K562 (cell line): ENCODE data around the gene FRYL. TPM values are rescaled to one million over a fixed set of nuclear protein-coding genes. Genes with fewer than 3 reads are reported as not detected.

ENCODE experiments used
- ATAC-seq: fragments of 200-7000 bp; cut with Tn5 transposase; 3 replicates; pipeline ENCODE4 v1.9.1; 2020; ENCODE audit warnings: moderate library complexity
- BruUV-seq: library from RNA; stranded (reverse); fragments of 400-500 nt; replicated peaks from 2 replicates; lab custom pipeline; 2021; lab: Mats Ljungman, UMichigan
- CTCF ChIA-PET: fragments of 300-600 bp; formaldehyde crosslinking; extraction: SDS; loops from one replicate; lab custom pipeline; 2021; ENCODE audit warnings: low intra/inter-chr PET ratio; lab: Yijun Ruan, JAX
- POLR2A ChIA-PET: fragments of 300-600, 350-650 bp; sonication (Branson Sonifier 250); formaldehyde crosslinking; extraction: SDS; loops from one replicate; lab custom pipeline; 2021; ENCODE audit warnings: antibody characterized with exemption, inconsistent platforms; lab: Yijun Ruan, JAX
- DNase-seq, 4 experiments: peaks; one replicate each; pipeline versions ENCODE4 v3.0.0 to v3.0.0-alpha.2; 2011 to 2018; ENCODE audit warnings: low spot score in 3 of 4, mixed read lengths in 3 of 4; ENCODE audit errors: extremely low read depth in 1 of 4
- FAIRE-seq: peaks from 2 replicates; lab custom pipeline; 2011; peaks lifted over from hg19 to GRCh38; lab: Jason Lieb, UNC
- H2AFZ ChIP-seq: 2 replicates; pipeline ENCODE4 v1.6.0; 2011; ENCODE audit warnings: low read depth, low read length, control low read depth, inconsistent platforms
- H3K27ac ChIP-seq: fragments of 200-600 bp; 3 replicates; pipeline ENCODE4 v1.8.0; 2011; ENCODE audit warnings: low read depth, mild to moderate bottlenecking, control low read depth, inconsistent platforms, low read length, moderate library complexity, mixed read lengths; ENCODE audit errors: extremely low read depth
- H3K27me3 ChIP-seq, 2 experiments: fragments of 300-600 bp in 1 of 2; 2 replicates in 1 of 2; 3 replicates in 1 of 2; pipeline versions ENCODE4 v1.6.0 to v1.8.0; 2011; ENCODE audit warnings: inconsistent platforms in 2 of 2, low read length in 2 of 2, mild to moderate bottlenecking in 1 of 2, mixed read lengths in 1 of 2, moderate library complexity in 1 of 2; ENCODE audit not compliant: control insufficient read depth in 2 of 2, insufficient read depth in 2 of 2
- H3K36me3 ChIP-seq: fragments of 300-600 bp; 3 replicates; pipeline ENCODE4 v1.8.0; 2011; ENCODE audit warnings: mild to moderate bottlenecking, low read length, inconsistent platforms; ENCODE audit not compliant: control insufficient read depth, insufficient read depth
- H3K4me1 ChIP-seq, 2 experiments: fragments of 200-600 bp in 1 of 2; replicated peaks in 1 of 2; 2 replicates in 1 of 2; 3 replicates in 1 of 2; pipeline versions ENCODE4 v1.5.1 to v1.8.0; 2011; ENCODE audit warnings: inconsistent platforms in 2 of 2, low read length in 2 of 2, mild to moderate bottlenecking in 1 of 2, mixed read lengths in 1 of 2, moderate library complexity in 1 of 2; ENCODE audit not compliant: control insufficient read depth in 2 of 2, insufficient read depth in 2 of 2
- H3K4me2 ChIP-seq: 2 replicates; pipeline ENCODE4 v1.6.1; 2011; ENCODE audit warnings: low read length, control low read depth, inconsistent platforms, mixed read lengths; ENCODE audit not compliant: insufficient read depth
- H3K4me3 ChIP-seq: fragments of 200-600 bp; sonication (generic), shearing (Covaris generic); 2 replicates; pipeline ENCODE4 v1.5.1; 2016; ENCODE audit warnings: control low read depth, inconsistent platforms
- H3K79me2 ChIP-seq: fragments of 200-600 bp; 3 replicates; pipeline ENCODE4 v1.8.0; 2011; ENCODE audit warnings: low read length, inconsistent platforms; ENCODE audit not compliant: control insufficient read depth, insufficient read depth
- H3K9ac ChIP-seq, 2 experiments: 2 replicates each; pipeline versions ENCODE4 v1.6.0 to v1.6.1; 2011; ENCODE audit warnings: low read depth in 2 of 2, low read length in 2 of 2, control low read depth in 1 of 2, inconsistent platforms in 1 of 2, mild to moderate bottlenecking in 1 of 2, mixed read lengths in 1 of 2; ENCODE audit not compliant: insufficient read depth in 1 of 2
- H3K9me1 ChIP-seq: one replicate; pipeline ENCODE4 v1.6.0; 2011; ENCODE audit warnings: inconsistent platforms, mild to moderate bottlenecking, low read length, moderate library complexity; ENCODE audit not compliant: control insufficient read depth, insufficient read depth
- H3K9me3 ChIP-seq: replicated peaks from 2 replicates; pipeline ENCODE4 v1.5.1; 2011; ENCODE audit warnings: low read depth, low read length, inconsistent platforms; ENCODE audit not compliant: control insufficient read depth, insufficient read depth
- H4K20me1 ChIP-seq: replicated peaks from 2 replicates; pipeline ENCODE4 v1.6.1; 2011; ENCODE audit warnings: low read length, inconsistent platforms, mixed read lengths; ENCODE audit not compliant: control insufficient read depth, insufficient read depth
- NRF1 ChIP-seq, 2 experiments: fragments of 450-650 bp; IDR thresholded peaks in 1 of 2; conservative IDR thresholded peaks in 1 of 2; 2 replicates each; pipeline ENCODE4 v1.6.1; 2014; ENCODE audit warnings: mild to moderate bottlenecking in 2 of 2
- POLR2G ChIP-seq: fragments of 200-400 bp; formaldehyde crosslinking; IDR thresholded peaks from 2 replicates; pipeline ENCODE4 v1.6.1; 2017; ENCODE audit warnings: low read depth, mild to moderate bottlenecking, antibody characterized with exemption, low read length, moderate library complexity
- PPARD ChIP-seq: fragments of 250-450 bp; sonication (Bioruptor Pico); IDR thresholded peaks from 2 replicates; pipeline ENCODE4 v1.8.0; 2022; ENCODE audit warnings: inconsistent platforms, mild to moderate bottlenecking, moderate library complexity
- SP2 ChIP-seq: IDR thresholded peaks from 2 replicates; pipeline ENCODE4 v1.6.1; 2011; ENCODE audit warnings: mild to moderate bottlenecking, low read depth, low read length, moderate library complexity; ENCODE audit not compliant: poor library complexity, severe bottlenecking; ENCODE audit errors: extremely low read depth
- WGBS: fragments of 100-300 bp; shearing (Covaris generic); methylation state at CpG from one replicate; pipeline ENCODE4 v1.1.6; 2016; ENCODE audit warnings: low coverage, mixed read lengths; ENCODE audit not compliant: insufficient coverage; ENCODE audit errors: missing lambda C conversion rate; 5-methylcytosine and 5-hydroxymethylcytosine counted together
- in situ Hi-C: fragments of 300-500 bp; cut with MboI; formaldehyde crosslinking; loops from 4 replicates; pipeline ENCODE4 v1.15.0; 2018; ENCODE audit warnings: inconsistent platforms, mixed read lengths
- intact Hi-C: fragments of 100-400 bp; cut with micrococcal nuclease; formaldehyde crosslinking; loops from 2 replicates; pipeline ENCODE4 v1.14.2; 2022
- polyA plus RNA-seq, 8 experiments: library from polyadenylated mRNA; depleted of rRNA in 4 of 8; stranded (reverse) in 5 of 8; unstranded in 3 of 8; fragments of >200 nt; fragmentation: Nextera tagmentation in 2 of 8; fragmentation: Illumina TruSeq in 1 of 8; extraction: Ambion mirVana in 2 of 8; extraction: Trizol in 1 of 8; gene quantifications; 2 replicates each; pipeline versions ENCODE4 v1.2.1 to v1.2.3, GENCODE V29; 2011 to 2014; ENCODE audit warnings: inconsistent platforms in 1 of 8, missing spikeins in 1 of 8
- total RNA-seq, 7 experiments: library from RNA; depleted of rRNA in 6 of 7; stranded (reverse); fragments of >200 nt in 6 of 7; fragmentation: Illumina TruSeq in 2 of 7; extraction: Trizol in 2 of 7; gene quantifications; 2 replicates each; pipeline versions ENCODE4 v1.2.1 to v1.2.3, GENCODE V29; 2011 to 2021; ENCODE audit warnings: low replicate concordance in 1 of 7

The FRYL gene
- total and polyA plus RNA-seq, 9 of the 15 experiments (the other 6 are each of a cell fraction or from before 2014, with no cell fraction given) = 7.2 to 34.9 (median 15.9) TPM

DNA sequence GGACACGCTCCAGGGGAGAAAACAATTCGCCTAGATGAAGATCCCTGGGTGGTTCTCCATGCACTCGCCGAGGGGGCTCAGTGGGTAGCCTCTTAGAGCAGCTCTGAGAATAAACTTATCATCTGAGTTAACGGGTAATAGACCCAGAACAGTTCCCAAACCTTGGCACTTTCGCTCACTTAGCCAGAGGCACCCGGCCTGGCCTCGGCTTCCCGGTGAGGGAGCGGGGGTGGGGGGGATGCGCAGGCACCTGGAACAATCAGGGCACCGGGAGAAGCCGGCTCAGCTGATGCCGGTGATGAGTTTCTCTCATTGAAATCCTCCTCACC lies 290.4 kb downstream of the FRYL start:
- in situ Hi-C loops = no loop called here

GRCh38 chr4:48484494-48485168 lies 295.4 kb downstream of the FRYL start:
- peak; percentile 55 for FAIRE-seq
- ATAC-seq = peak; percentile 54
- Histone ChIP-seq H3K27me3 (no peaks in the 10 kb centered on the region), H3K4me2 (peak overlapping the region; percentile 78), H3K36me3 (peaks cover 36% of the 10 kb centered on the region; the same call in 2 of the 3 replicates), H3K9me1 (no peaks in the 10 kb centered on the region), H3K9me3 (peaks cover 6% of the 10 kb centered on the region; the same call in 1 of the 2 replicates), H3K4me1 (peaks cover 26 to 30% of the 10 kb centered on the region in 2 experiments), H2AFZ (peak overlapping the region; percentile 87), H3K79me2 (peaks cover 46% of the 10 kb centered on the region), H3K27ac (peak overlapping the region; percentile 77; the same call in 1 of the 3 replicates), H4K20me1 (no peaks in the 10 kb centered on the region), H3K4me3 (peak overlapping the region; percentile 51), H3K9ac (peak overlapping the region; percentile 66 to 94)
- intact Hi-C loops = loop anchor here (10.0 kb wide), 1 partner anchor 360 kb away; no protein-coding TSS in a partner anchor
- DNase-seq = peak in 2 of 4 experiments; percentile 49
- in situ Hi-C loops = no loop called here
- BruUV-seq = no TSS peak
- CTCF ChIA-PET = interaction anchor here (0.6 kb wide), 1 partner anchor 143 kb away, joined by 3 read pairs; the partner anchor contains the start of gene SLAIN2
- WGBS = 21% methylated on average over 22 of the region's 22 CpGs
- POLR2A ChIA-PET = interaction anchor here (0.6 to 2.1 kb wide), 9 partner anchors 9 to 466 kb away, joined by 3 to 11 read pairs (median 3); no protein-coding TSS in a partner anchor
- no peak for TF ChIP-seq SP2
- TF ChIP-seq NRF1 (conservative IDR thresholded peaks at IDR 0.05 in 1 of 2, IDR thresholded peaks at IDR 0.05 in 1 of 2) = 0 out of 4 replicates have a peak, but pooled peaks of 1 of the 2 experiments have one; percentile 18

More for the DNA sequence above, 290.4 kb downstream of the FRYL start:
- TF ChIP-seq PPARD (CRISPR knock-in tag) = no peak
- TF ChIP-seq POLR2G = 0 out of 2 replicates have a peak, but pooled peaks have one; percentile 0
- H3K79me2 ChIP-seq = peaks cover 32% of the 10 kb centered on the region
- no peak for DNase-seq
- FAIRE-seq = no peak
- ChIA-PET CTCF (no interaction called here), POLR2A (no interaction called here)
- no TSS peak for BruUV-seq
- no peak overlapping the region for H3K27ac ChIP-seq
- no peak overlapping the region for H3K9ac ChIP-seq
- WGBS = 90% methylated on average over 12 of the region's 14 CpGs
- no peaks in the 10 kb centered on the region for H3K27me3 ChIP-seq
- no peaks in the 10 kb centered on the region for H4K20me1 ChIP-seq
- H3K4me3 ChIP-seq = no peak overlapping the region
- H3K4me1 ChIP-seq = peaks cover 4% of the 10 kb centered on the region in 2 experiments; a peak in 3 of 5 replicates
- no peak overlapping the region for H3K4me2 ChIP-seq
- no peak for ATAC-seq
- peaks cover 6% of the 10 kb centered on the region; the same call in 1 of the 2 replicates for H3K9me3 ChIP-seq
- H3K9me1 ChIP-seq = no peaks in the 10 kb centered on the region
- intact Hi-C loops = loop anchor here (10.0 kb wide), 1 partner anchor 365 kb away; no protein-coding TSS in a partner anchor
- no peak overlapping the region for H2AFZ ChIP-seq
- H3K36me3 ChIP-seq = peaks cover 72% of the 10 kb centered on the region; the same call in 2 of the 3 replicates
